ENCODE results near the gene CEBPE. TPM values are rescaled to one million over a fixed set of nuclear protein-coding genes. Genes with fewer than 3 reads are reported as not detected.

CEBPE gene
- total RNA-seq, 1 donor from 2014 or later, result not detected

DNA sequence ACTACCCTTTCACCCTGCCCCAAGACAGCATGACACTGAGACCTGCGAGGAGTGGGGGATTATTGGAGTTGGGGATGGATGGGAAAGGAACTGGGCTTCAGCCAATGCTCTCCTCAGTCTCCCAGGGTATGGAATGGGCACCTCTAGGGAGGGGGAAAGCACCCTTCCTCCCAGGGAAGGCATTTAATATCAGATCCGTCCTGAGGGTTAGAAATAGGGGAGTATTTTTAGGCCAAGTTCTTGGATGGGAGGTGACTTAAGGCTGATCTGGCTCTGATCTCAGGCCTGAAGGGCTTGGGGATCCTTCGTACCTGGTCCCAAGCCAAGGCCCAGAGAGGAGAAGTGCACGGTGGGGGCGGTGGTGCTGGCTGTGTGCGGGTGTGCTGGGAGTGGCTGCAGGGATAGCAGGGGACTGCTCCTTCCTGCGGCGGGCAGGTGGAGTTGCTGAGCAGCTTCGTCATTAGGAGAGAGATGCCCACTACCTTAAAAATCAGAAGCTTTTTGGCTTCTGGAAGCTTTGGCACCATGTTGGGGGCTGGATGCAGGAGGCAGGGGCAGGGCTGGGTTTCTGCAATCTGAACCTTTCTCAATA lies 7.0 kb upstream of the CEBPE start:
- Mint-ChIP-seq H3K9me3 (ENCODE audit: low read depth) (no peaks in the 10 kb centered on the region), H3K4me3 (ENCODE audit: low read depth) (no peak overlapping the region), H3K4me1 (ENCODE audit: low read depth) (peaks cover 5% of the 10 kb centered on the region), H3K36me3 (ENCODE audit: insufficient read depth) (peaks cover 4% of the 10 kb centered on the region), H3K27ac (no peak overlapping the region), H3K27me3 (peaks cover 4% of the 10 kb centered on the region)
- DNase-seq (ENCODE audit: low spot score, unreplicated experiment), result no peak
- TF ChIP-seq, protein P1, sequence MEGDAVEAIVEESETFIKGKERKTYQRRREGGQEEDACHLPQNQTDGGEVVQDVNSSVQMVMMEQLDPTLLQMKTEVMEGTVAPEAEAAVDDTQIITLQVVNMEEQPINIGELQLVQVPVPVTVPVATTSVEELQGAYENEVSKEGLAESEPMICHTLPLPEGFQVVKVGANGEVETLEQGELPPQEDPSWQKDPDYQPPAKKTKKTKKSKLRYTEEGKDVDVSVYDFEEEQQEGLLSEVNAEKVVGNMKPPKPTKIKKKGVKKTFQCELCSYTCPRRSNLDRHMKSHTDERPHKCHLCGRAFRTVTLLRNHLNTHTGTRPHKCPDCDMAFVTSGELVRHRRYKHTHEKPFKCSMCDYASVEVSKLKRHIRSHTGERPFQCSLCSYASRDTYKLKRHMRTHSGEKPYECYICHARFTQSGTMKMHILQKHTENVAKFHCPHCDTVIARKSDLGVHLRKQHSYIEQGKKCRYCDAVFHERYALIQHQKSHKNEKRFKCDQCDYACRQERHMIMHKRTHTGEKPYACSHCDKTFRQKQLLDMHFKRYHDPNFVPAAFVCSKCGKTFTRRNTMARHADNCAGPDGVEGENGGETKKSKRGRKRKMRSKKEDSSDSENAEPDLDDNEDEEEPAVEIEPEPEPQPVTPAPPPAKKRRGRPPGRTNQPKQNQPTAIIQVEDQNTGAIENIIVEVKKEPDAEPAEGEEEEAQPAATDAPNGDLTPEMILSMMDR (IDR thresholded peaks at IDR 0.05; ENCODE audit: unreplicated experiment), result no peak

DNA sequence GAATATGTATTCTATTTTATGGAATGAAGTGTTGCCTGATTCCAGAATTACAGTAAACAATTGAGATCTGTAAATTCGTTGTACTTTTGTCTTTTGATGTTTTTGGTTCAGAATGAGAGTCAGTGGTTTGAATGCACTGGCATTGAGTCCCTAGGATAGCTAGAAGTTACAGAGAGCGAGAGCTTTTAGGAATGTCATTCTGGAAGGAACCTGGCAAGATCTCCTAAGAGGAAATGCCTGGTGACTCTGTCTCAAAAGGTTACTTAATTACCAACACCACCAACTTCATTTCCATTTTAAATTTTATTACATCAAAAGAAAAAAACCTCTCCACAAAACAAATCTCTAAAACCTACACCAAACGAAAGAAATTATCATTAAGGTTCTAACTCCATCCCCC lies 6.0 kb upstream of the CEBPE start:
- no peak overlapping the region for H3K4me3 Mint-ChIP-seq (ENCODE audit: low read depth)
- H3K27ac Mint-ChIP-seq, result no peak overlapping the region
- no peak for DNase-seq (ENCODE audit: low spot score, unreplicated experiment)
- peaks cover 4% of the 10 kb centered on the region for H3K27me3 Mint-ChIP-seq
- peaks cover 2% of the 10 kb centered on the region for H3K36me3 Mint-ChIP-seq (ENCODE audit: insufficient read depth)
- H3K9me3 Mint-ChIP-seq (ENCODE audit: low read depth), result no peaks in the 10 kb centered on the region
- H3K4me1 Mint-ChIP-seq (ENCODE audit: low read depth), result peaks cover 8% of the 10 kb centered on the region
- TF ChIP-seq, protein P1 (IDR thresholded peaks at IDR 0.05; ENCODE audit: unreplicated experiment), result no peak

DNA sequence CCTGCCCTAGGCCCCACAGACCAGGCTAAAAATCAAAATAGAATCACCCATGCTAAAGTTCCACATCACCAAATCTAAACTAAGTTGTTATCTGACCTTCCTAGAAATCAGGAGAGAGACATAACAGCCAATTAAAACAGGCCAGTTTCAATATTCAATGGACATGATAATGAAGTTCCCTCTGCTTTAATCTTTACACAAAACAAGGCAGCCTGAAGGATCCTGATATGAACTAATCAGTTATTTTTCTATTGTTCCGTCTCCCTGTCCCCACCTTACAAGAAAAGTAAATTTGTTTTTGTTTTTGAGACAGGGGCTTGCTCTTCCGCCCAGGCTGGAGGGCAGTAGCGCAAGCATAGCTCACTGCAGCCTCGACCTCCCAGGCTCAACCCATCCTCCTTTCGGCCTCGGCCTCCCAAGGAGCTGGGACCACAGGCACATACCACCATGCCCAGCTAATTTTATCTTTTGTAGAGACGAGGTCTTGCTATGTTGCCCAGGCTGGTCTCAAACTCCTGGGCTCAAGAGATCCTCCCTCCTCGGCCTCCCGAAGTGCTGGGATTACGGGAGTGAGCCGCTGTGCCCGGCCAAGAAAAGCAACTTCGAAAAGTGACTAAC lies 5.4 kb upstream of the CEBPE start:
- TF ChIP-seq, protein P1 (IDR thresholded peaks at IDR 0.05; ENCODE audit: unreplicated experiment), result no peak
- Mint-ChIP-seq H3K36me3 (ENCODE audit: insufficient read depth) (peaks cover 2% of the 10 kb centered on the region), H3K27me3 (peaks cover 4% of the 10 kb centered on the region), H3K27ac (no peak overlapping the region), H3K9me3 (ENCODE audit: low read depth) (no peaks in the 10 kb centered on the region), H3K4me3 (ENCODE audit: low read depth) (no peak overlapping the region), H3K4me1 (ENCODE audit: low read depth) (peaks cover 8% of the 10 kb centered on the region)
- no peak for DNase-seq (ENCODE audit: low spot score, unreplicated experiment)

DNA sequence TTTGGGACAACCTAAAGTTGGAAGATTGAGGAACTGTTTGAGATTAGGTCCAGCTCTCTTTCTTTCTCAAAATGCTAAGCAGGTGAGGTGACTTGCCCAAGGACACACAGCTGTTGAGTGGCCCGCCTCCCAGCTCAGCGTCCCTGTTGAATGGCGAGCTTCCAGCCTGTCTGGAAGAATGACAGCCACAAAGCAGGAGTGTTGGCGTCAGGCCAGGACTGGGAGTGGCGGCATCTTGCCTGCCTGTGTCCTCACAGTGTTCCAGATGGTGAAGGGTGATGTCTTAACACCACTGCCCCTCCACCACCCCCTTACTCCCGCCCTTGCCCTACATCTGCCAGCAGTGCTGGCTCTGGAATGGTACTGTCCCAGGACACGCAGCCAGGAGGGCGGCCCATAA lies 4.4 kb upstream of the CEBPE start:
- TF ChIP-seq, protein P1 (IDR thresholded peaks at IDR 0.05; ENCODE audit: unreplicated experiment), result no peak
- Mint-ChIP-seq H3K27ac (no peak overlapping the region), H3K4me1 (ENCODE audit: low read depth) (peaks cover 8% of the 10 kb centered on the region), H3K9me3 (ENCODE audit: low read depth) (no peaks in the 10 kb centered on the region), H3K4me3 (ENCODE audit: low read depth) (no peak overlapping the region), H3K27me3 (peaks cover 4% of the 10 kb centered on the region), H3K36me3 (ENCODE audit: insufficient read depth) (no peaks in the 10 kb centered on the region)
- no peak for DNase-seq (ENCODE audit: low spot score, unreplicated experiment)

DNA sequence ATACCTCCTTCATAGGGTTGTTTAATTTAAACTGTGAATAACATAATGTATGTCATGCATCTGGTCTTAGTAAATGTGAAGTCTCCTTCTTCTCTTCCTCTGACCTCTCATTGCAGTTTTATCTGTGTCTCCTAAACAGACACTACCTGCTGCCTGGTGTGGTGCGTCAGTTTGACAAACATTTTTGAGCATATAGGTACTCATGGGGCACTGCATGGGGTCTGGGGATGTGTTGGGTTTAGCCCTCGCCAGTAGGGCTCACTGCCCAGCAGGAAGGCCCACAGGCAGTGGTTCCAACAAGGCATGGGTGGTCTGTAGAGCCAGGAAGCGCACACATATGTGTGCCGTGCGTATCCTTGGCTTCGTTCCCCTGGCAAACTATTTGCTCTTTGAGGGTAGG lies 3.0 kb upstream of the CEBPE start:
- Mint-ChIP-seq H3K4me3 (ENCODE audit: low read depth) (no peak overlapping the region), H3K4me1 (ENCODE audit: low read depth) (peaks cover 8% of the 10 kb centered on the region), H3K27ac (no peak overlapping the region), H3K36me3 (ENCODE audit: insufficient read depth) (no peaks in the 10 kb centered on the region), H3K9me3 (ENCODE audit: low read depth) (no peaks in the 10 kb centered on the region), H3K27me3 (peaks cover 4% of the 10 kb centered on the region)
- no peak for DNase-seq (ENCODE audit: low spot score, unreplicated experiment)
- TF ChIP-seq, protein P1 (IDR thresholded peaks at IDR 0.05; ENCODE audit: unreplicated experiment), result no peak
